ENCODE data around the gene PPIH. TPM values are rescaled to one million over a fixed set of nuclear protein-coding genes. Genes with fewer than 3 reads are reported as not detected.

Gene PPIH
- total and polyA plus RNA-seq, 2 experiments from 2014 or later = 22.7 to 37.1 TPM

DNA sequence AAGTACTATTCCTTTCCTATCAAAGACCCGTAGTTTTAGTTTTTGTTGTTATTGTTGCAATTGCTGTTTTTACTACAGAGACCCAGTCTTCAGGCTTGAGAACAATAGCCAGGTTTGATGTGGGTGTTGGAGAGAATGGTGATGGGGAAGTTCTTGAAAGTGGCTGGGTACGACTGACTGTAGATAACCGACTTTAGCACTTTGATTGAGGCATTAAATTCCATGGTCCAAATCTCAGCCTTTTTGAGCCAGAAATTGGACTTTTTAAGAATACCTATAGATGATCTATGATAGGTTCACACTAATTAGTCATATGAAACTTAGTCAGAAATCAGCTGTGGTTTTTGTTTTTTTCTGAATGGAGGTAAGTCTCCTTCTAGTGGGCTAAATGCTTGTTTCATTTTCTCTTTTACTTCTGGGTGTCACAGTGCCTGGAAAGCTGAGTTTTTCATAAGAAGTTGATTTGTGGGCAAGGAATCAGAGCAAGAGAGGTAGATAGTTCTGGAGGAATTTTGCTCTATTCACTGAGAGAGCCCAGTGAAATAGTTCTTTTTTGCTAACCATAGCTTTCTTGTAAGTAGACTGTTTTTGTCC is 2.8 kb downstream of the PPIH start:
- DNase-seq = no peak
- H3K4me3 ChIP-seq = no peak overlapping the region
- in situ Hi-C loops (cut with MboI) = no loop called here
- no peaks in the 10 kb centered on the region for H4K20me1 ChIP-seq (ENCODE audit: insufficient read depth)
- no peak overlapping the region; the same call in 1 of the 2 replicates for H3K9ac ChIP-seq
- no peak overlapping the region for H3K4me2 ChIP-seq (ENCODE audit: unreplicated experiment)
- no peak overlapping the region for H3K27ac ChIP-seq
- no peaks in the 10 kb centered on the region for H3K9me2 ChIP-seq (ENCODE audit: insufficient read depth)
- H3K36me3 ChIP-seq (ENCODE audit: low read depth) = peaks cover 3% of the 10 kb centered on the region; the same call in 1 of the 2 replicates
- TF ChIP-seq EZH2phosphoT487 (IDR thresholded peaks at IDR 0.05; ENCODE audit: insufficient read depth, low read depth) (no peak), EZH2 (IDR thresholded peaks at IDR 0.05; ENCODE audit: insufficient read depth, poor library complexity, severe bottlenecking) (no peak)
- no peaks in the 10 kb centered on the region for H3F3A ChIP-seq (ENCODE audit: insufficient read depth)
- no peak overlapping the region for H2AFZ ChIP-seq
- H3K4me1 ChIP-seq (ENCODE audit: insufficient read depth) = peaks cover 9% of the 10 kb centered on the region; the same call in 1 of the 2 replicates
- H3K79me2 ChIP-seq (ENCODE audit: insufficient read depth) = peaks cover 41% of the 10 kb centered on the region
- no peaks in the 10 kb centered on the region for H3K27me3 ChIP-seq (replicated peaks; ENCODE audit: insufficient read depth)
- H3K9me3 ChIP-seq (ENCODE audit: low read depth) = no peaks in the 10 kb centered on the region
- WGBS, 2 experiments (ENCODE audit: low coverage in 1 of 2, low lambda C conversion rate in 2 of 2, missing lambda C conversion rate in 2 of 2) = 82 to 89% methylated on average over 3 of the region's 3 CpGs

DNA sequence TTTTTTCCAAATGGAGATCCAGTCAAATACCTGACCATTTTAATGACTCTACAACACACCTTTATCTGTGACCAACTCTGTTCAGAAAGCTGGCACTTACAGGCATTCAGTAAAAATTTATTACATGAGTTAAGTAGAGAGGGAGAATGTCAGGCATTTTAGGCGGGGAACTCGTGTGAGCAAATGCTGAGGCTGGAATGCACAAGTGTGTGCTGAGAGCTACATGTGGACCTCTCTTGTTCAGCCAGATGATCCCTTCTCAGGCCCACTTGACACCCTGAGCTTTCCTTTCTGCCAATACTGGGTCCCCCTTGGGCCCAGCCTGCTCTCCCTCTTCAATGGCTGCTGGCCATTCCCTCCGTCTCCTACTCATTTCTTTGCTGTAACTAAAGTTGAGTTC is 11.7 kb downstream of the PPIH start:
- TF ChIP-seq EZH2 (IDR thresholded peaks at IDR 0.05; ENCODE audit: insufficient read depth, poor library complexity, severe bottlenecking) (no peak), EZH2phosphoT487 (IDR thresholded peaks at IDR 0.05; ENCODE audit: insufficient read depth, low read depth) (no peak)
- Histone ChIP-seq H3K79me2 (ENCODE audit: insufficient read depth) (no peaks in the 10 kb centered on the region), H3K4me1 (ENCODE audit: insufficient read depth) (no peaks in the 10 kb centered on the region), H3K36me3 (ENCODE audit: low read depth) (peaks cover 14% of the 10 kb centered on the region; the same call in 1 of the 2 replicates), H4K20me1 (ENCODE audit: insufficient read depth) (no peaks in the 10 kb centered on the region), H3K9me3 (ENCODE audit: low read depth) (no peaks in the 10 kb centered on the region), H3K27ac (no peak overlapping the region), H3K9me2 (ENCODE audit: insufficient read depth) (no peaks in the 10 kb centered on the region), H3K4me3 (no peak overlapping the region), H3K27me3 (replicated peaks; ENCODE audit: insufficient read depth) (no peaks in the 10 kb centered on the region), H3K4me2 (ENCODE audit: unreplicated experiment) (no peak overlapping the region), H3K9ac (no peak overlapping the region), H2AFZ (no peak overlapping the region), H3F3A (ENCODE audit: insufficient read depth) (no peaks in the 10 kb centered on the region)
- DNase-seq = no peak
- 86 to 95% methylated on average over 3 of the region's 3 CpGs for WGBS, 2 experiments (ENCODE audit: low coverage in 1 of 2, low lambda C conversion rate in 2 of 2, missing lambda C conversion rate in 2 of 2)
- in situ Hi-C loops (cut with MboI) = no loop called here

DNA sequence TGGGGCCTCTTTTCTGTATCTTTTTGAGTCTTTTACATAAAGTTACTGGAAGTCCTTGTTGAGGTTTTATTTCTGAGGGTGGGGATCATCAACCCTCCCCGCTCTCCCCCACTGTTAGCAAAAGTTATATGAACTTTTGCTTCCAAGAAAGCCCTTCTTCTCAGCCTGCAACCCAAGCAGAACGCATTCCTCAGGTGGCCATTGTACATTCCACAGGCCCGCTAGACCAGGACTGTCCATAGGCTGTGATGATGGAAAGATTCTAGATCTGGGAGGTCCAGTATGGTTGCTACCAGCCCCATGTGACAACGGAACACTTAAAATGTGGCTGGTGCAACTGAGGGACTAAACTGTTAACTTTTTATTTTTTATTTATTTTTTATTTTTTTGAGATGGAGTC is 12.2 kb downstream of the PPIH start:
- Histone ChIP-seq H3K9me2 (ENCODE audit: insufficient read depth) (no peaks in the 10 kb centered on the region), H3F3A (ENCODE audit: insufficient read depth) (no peaks in the 10 kb centered on the region), H3K79me2 (ENCODE audit: insufficient read depth) (no peaks in the 10 kb centered on the region), H4K20me1 (ENCODE audit: insufficient read depth) (no peaks in the 10 kb centered on the region), H3K36me3 (ENCODE audit: low read depth) (peaks cover 12% of the 10 kb centered on the region; the same call in 1 of the 2 replicates), H3K4me3 (no peak overlapping the region), H3K4me1 (ENCODE audit: insufficient read depth) (no peaks in the 10 kb centered on the region), H3K4me2 (ENCODE audit: unreplicated experiment) (no peak overlapping the region), H3K27me3 (replicated peaks; ENCODE audit: insufficient read depth) (no peaks in the 10 kb centered on the region), H2AFZ (no peak overlapping the region), H3K9ac (no peak overlapping the region), H3K9me3 (ENCODE audit: low read depth) (no peaks in the 10 kb centered on the region), H3K27ac (no peak overlapping the region)
- TF ChIP-seq EZH2 (IDR thresholded peaks at IDR 0.05; ENCODE audit: insufficient read depth, poor library complexity, severe bottlenecking) = no peak
- TF ChIP-seq EZH2phosphoT487 (IDR thresholded peaks at IDR 0.05; ENCODE audit: insufficient read depth, low read depth) = no peak
- in situ Hi-C loops (cut with MboI) = no loop called here
- DNase-seq = no peak
- WGBS, 2 experiments (ENCODE audit: low coverage in 1 of 2, low lambda C conversion rate in 2 of 2, missing lambda C conversion rate in 2 of 2) = 96 to 98% methylated on average over 4 of the region's 4 CpGs

DNA sequence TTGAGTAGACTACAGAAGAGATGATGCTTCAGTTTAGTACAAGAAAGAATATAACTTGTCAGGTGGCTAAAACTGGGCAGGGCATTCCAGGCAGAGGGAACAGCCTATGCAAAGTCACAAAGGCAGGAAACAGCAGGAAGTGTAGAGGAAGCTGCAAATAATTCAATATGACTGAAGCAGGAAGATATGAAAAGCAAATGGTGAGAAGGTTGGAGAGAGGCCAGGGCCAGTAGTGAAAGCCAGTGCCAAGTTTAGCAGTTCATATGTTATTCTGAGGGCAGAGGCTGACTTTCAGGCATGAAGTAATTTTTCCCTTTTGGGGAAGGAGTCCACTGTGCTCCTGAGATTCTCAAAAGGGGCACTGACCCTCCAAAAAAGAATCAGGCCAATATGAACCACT is 16.0 kb downstream of the PPIH start:
- peaks cover 12% of the 10 kb centered on the region for H3F3A ChIP-seq (ENCODE audit: insufficient read depth)
- no peaks in the 10 kb centered on the region for H3K27me3 ChIP-seq (replicated peaks; ENCODE audit: insufficient read depth)
- TF ChIP-seq EZH2 (IDR thresholded peaks at IDR 0.05; ENCODE audit: insufficient read depth, poor library complexity, severe bottlenecking) (no peak), EZH2phosphoT487 (IDR thresholded peaks at IDR 0.05; ENCODE audit: insufficient read depth, low read depth) (no peak)
- no peak overlapping the region for H3K9ac ChIP-seq
- no peak overlapping the region for H3K4me3 ChIP-seq
- H2AFZ ChIP-seq = no peak overlapping the region
- peaks cover 4% of the 10 kb centered on the region; the same call in 1 of the 2 replicates for H3K36me3 ChIP-seq (ENCODE audit: low read depth)
- in situ Hi-C loops (cut with MboI) = no loop called here
- no peaks in the 10 kb centered on the region for H3K79me2 ChIP-seq (ENCODE audit: insufficient read depth)
- DNase-seq = no peak
- H3K9me3 ChIP-seq (ENCODE audit: low read depth) = no peaks in the 10 kb centered on the region
- H3K27ac ChIP-seq = no peak overlapping the region
- no peak overlapping the region for H3K4me2 ChIP-seq (ENCODE audit: unreplicated experiment)
- H3K4me1 ChIP-seq (ENCODE audit: insufficient read depth) = peaks cover 5% of the 10 kb centered on the region; the same call in 1 of the 2 replicates
- H4K20me1 ChIP-seq (ENCODE audit: insufficient read depth) = no peaks in the 10 kb centered on the region
- no peaks in the 10 kb centered on the region for H3K9me2 ChIP-seq (ENCODE audit: insufficient read depth)
